Hepatocyte (in vitro differentiated cells): Measurements from ENCODE around the gene CCDC68. TPM values are rescaled to one million over a fixed set of nuclear protein-coding genes. Genes with fewer than 3 reads are reported as not detected.
"Not testable (repeated sequence)": the region's sequence is repeated elsewhere in the genome, so short reads cannot be mapped to it uniquely, and the experiment has no call there.

Experiments
- DNase-seq: peaks from one replicate; pipeline ENCODE4 v3.0.0-alpha.2; 2016; ENCODE audit warnings: low spot score
- H2AFZ ChIP-seq: fragments of 200-600 bp; sonication (generic); 2 replicates; pipeline ENCODE4 v1.6.0; 2016; ENCODE audit warnings: antibody characterized with exemption, mild to moderate bottlenecking
- H3K27ac ChIP-seq: fragments of 200-600 bp; sonication (generic); 2 replicates; pipeline ENCODE4 v1.5.1; 2016; ENCODE audit warnings: mild to moderate bottlenecking
- H3K27me3 ChIP-seq: fragments of 200-600 bp; sonication (generic); 2 replicates; pipeline ENCODE4 v1.6.1; 2016
- H3K36me3 ChIP-seq: fragments of 200-600 bp; sonication (generic); replicated peaks from 2 replicates; pipeline ENCODE4 v1.5.1; 2016; ENCODE audit warnings: low read depth; ENCODE audit not compliant: insufficient read depth
- H3K4me1 ChIP-seq: fragments of 200-600 bp; sonication (generic); 2 replicates; pipeline ENCODE4 v1.5.1; 2016; ENCODE audit warnings: mild to moderate bottlenecking, moderate library complexity; ENCODE audit not compliant: insufficient read depth
- H3K4me2 ChIP-seq: fragments of 200-600 bp; sonication (generic); 2 replicates; pipeline ENCODE4 v1.6.0; 2016
- H3K4me3 ChIP-seq: fragments of 200-600 bp; sonication (generic); 2 replicates; pipeline ENCODE4 v1.5.1; 2016; ENCODE audit warnings: mild to moderate bottlenecking
- H3K79me2 ChIP-seq: fragments of 200-600 bp; sonication (generic); 2 replicates; pipeline ENCODE4 v1.6.0; 2017; ENCODE audit warnings: mild to moderate bottlenecking
- H3K9me2 ChIP-seq: fragments of 200-600 bp; sonication (generic); replicated peaks from 2 replicates; pipeline ENCODE4 v1.6.0; 2017; ENCODE audit warnings: mild to moderate bottlenecking; ENCODE audit not compliant: insufficient read depth
- H3K9me3 ChIP-seq: fragments of 200-600 bp; sonication (generic); 2 replicates; pipeline ENCODE4 v1.5.1; 2016; ENCODE audit warnings: low read depth, mild to moderate bottlenecking
- H4K20me1 ChIP-seq: fragments of 200-600 bp; sonication (generic); 2 replicates; pipeline ENCODE4 v1.6.0; 2016; ENCODE audit warnings: mild to moderate bottlenecking; ENCODE audit not compliant: insufficient read depth, poor library complexity, severe bottlenecking
- EZH2 ChIP-seq: fragments of 200-600 bp; sonication (generic); IDR thresholded peaks from 2 replicates; pipeline ENCODE4 v1.6.1; 2016; ENCODE audit warnings: antibody characterized with exemption, mild to moderate bottlenecking, borderline replicate concordance
- EZH2phosphoT487 ChIP-seq: fragments of 200-600 bp; sonication (generic); IDR thresholded peaks from one replicate; pipeline ENCODE4 v1.6.1; 2018; ENCODE audit warnings: antibody characterized with exemption, mild to moderate bottlenecking, low read depth, moderate library complexity; ENCODE audit not compliant: unreplicated experiment, severe bottlenecking
- WGBS: methylation state at CpG from one replicate; pipeline ENCODE4 v1.1.6; 2016; ENCODE audit warnings: low lambda C conversion rate; ENCODE audit errors: missing lambda C conversion rate; 5-methylcytosine and 5-hydroxymethylcytosine counted together
- polyA plus RNA-seq: library from polyadenylated mRNA; unstranded; fragments of >200 nt; fragmentation: Nextera tagmentation; extraction: Ambion mirVana; gene quantifications from 2 replicates; pipeline ENCODE4 v1.2.1, GENCODE V29; 2016
- total RNA-seq: library from RNA; depleted of rRNA; stranded (reverse); fragments of >200 nt; gene quantifications from 2 replicates; pipeline ENCODE4 v1.2.3, GENCODE V29; 2014
- TF ChIP-seq, protein P1 (sequence below): fragments of 200-600 bp; sonication (generic); IDR thresholded peaks from 2 replicates; pipeline ENCODE4 v1.5.1; 2016; ENCODE audit warnings: antibody characterized with exemption, mild to moderate bottlenecking; ENCODE audit not compliant: poor library complexity

CCDC68 gene
- total and polyA plus RNA-seq, 2 experiments from 2014 or later, result 6.7 to 13.0 TPM

DNA sequence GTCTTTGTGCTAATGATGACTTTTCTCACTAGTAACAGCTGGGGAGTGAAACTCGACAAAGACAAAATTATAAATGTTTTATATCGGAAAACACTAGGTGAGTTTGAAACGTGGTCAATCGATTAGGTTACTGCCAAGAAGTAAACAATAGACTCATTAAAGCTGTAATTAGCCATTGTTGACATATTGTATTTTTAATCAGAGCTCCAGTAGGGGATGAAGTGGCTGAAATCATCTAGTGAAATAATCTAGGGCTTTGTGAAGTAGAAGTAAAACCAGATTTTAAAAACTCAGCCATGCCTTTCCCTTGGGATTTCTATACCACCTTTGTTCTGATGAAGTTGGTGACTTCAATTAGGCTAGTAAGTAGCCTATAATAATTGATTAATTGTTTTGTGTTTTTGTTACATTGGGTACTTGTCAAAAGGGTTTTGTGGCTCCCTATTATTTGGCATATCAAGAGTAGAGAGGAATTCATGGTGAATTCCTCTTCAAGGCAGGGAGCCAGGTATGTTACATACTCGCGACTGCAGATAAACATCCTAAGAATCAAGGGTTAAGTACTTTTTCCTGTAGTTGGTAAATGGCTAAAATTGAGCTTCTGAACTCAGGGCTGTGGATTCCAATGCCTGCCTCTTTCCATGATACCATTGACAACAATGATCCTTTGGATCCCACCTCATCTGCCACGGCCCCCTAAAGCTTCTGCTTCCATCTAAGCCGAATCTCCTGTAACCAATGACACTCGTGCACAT is 99.4 kb downstream of the CCDC68 start:
- no peak overlapping the region for H3K27ac ChIP-seq
- no peak overlapping the region for H3K4me3 ChIP-seq
- H4K20me1 ChIP-seq, result no peaks in the 10 kb centered on the region
- no peaks in the 10 kb centered on the region for H3K9me3 ChIP-seq
- H3K9me2 ChIP-seq, result no peaks in the 10 kb centered on the region
- H3K4me1 ChIP-seq, result no peaks in the 10 kb centered on the region
- H3K27me3 ChIP-seq, result no peaks in the 10 kb centered on the region
- no peak overlapping the region for H2AFZ ChIP-seq
- 81% methylated on average over 9 of the region's 9 CpGs for WGBS
- no peak for DNase-seq
- TF ChIP-seq EZH2, result no peak
- no peak for TF ChIP-seq EZH2phosphoT487
- TF ChIP-seq, protein P1, sequence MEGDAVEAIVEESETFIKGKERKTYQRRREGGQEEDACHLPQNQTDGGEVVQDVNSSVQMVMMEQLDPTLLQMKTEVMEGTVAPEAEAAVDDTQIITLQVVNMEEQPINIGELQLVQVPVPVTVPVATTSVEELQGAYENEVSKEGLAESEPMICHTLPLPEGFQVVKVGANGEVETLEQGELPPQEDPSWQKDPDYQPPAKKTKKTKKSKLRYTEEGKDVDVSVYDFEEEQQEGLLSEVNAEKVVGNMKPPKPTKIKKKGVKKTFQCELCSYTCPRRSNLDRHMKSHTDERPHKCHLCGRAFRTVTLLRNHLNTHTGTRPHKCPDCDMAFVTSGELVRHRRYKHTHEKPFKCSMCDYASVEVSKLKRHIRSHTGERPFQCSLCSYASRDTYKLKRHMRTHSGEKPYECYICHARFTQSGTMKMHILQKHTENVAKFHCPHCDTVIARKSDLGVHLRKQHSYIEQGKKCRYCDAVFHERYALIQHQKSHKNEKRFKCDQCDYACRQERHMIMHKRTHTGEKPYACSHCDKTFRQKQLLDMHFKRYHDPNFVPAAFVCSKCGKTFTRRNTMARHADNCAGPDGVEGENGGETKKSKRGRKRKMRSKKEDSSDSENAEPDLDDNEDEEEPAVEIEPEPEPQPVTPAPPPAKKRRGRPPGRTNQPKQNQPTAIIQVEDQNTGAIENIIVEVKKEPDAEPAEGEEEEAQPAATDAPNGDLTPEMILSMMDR, result no peak
- no peaks in the 10 kb centered on the region for H3K36me3 ChIP-seq
- H3K79me2 ChIP-seq, result no peaks in the 10 kb centered on the region
- H3K4me2 ChIP-seq, result no peak overlapping the region

DNA sequence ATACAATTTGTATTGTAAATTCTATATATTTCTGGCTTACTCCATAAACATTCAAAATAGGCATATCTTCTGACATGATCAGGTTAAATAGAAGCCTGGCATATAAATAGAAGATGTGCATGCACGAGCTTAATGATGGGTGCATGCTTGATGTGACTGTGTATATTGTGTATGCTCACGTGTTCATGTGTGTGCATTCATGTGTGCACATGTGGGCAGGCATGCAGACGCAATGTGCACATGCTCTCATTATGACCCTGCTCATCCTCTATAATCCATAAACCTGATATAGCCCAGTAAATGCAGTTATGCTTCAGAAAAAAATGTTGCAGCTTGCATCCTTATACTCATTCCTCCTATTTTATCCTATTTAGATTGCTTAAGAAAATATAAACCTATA is 101.8 kb downstream of the CCDC68 start:
- no peak overlapping the region for H3K27ac ChIP-seq
- no peaks in the 10 kb centered on the region for H3K9me2 ChIP-seq
- no peak for TF ChIP-seq EZH2
- TF ChIP-seq, protein P1, result no peak
- no peak for TF ChIP-seq EZH2phosphoT487
- H3K79me2 ChIP-seq, result no peaks in the 10 kb centered on the region
- H2AFZ ChIP-seq, result no peak overlapping the region
- no peaks in the 10 kb centered on the region for H3K4me1 ChIP-seq
- no peaks in the 10 kb centered on the region for H3K36me3 ChIP-seq
- no peaks in the 10 kb centered on the region for H3K9me3 ChIP-seq
- no peak overlapping the region for H3K4me3 ChIP-seq
- H3K4me2 ChIP-seq, result no peak overlapping the region
- no peaks in the 10 kb centered on the region for H4K20me1 ChIP-seq
- DNase-seq, result no peak
- 91% methylated on average over 3 of the region's 3 CpGs for WGBS
- no peaks in the 10 kb centered on the region for H3K27me3 ChIP-seq

DNA sequence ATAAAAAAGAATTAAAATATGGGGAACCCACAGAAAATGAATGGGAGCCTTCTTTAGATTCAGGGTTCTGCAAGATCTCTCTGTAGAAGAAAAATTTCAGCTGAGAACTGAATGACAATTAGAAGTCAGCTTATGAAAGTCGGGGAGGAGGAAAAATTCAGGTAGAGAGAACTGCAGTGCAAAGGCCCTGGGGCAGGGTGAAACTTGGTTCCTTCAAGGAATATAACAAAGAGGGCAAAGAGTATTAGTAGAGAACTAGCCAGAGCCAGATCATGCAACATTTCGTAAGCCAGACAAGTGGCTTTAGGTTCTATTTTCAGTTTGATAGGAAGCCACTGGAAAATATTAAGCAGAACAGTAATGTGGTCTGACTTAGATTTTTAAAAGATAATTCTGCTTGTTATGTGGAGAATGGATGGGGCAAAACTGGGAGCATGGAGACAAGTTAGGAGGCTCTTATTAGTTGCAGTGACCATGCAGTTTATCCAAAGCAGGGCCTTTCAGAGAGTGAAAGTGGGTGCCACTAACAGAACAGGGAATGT is 103.1 kb downstream of the CCDC68 start:
- Histone ChIP-seq H3K4me2 (peak overlapping the region; percentile 37), H3K4me3 (no peak overlapping the region), H2AFZ (no peak overlapping the region), H3K9me2 (no peaks in the 10 kb centered on the region), H3K36me3 (no peaks in the 10 kb centered on the region), H3K4me1 (no peaks in the 10 kb centered on the region), H3K27ac (no peak overlapping the region), H3K9me3 (no peaks in the 10 kb centered on the region), H4K20me1 (no peaks in the 10 kb centered on the region), H3K27me3 (no peaks in the 10 kb centered on the region), H3K79me2 (no peaks in the 10 kb centered on the region)
- 82% methylated on average over 2 of the region's 2 CpGs for WGBS
- no peak for DNase-seq
- TF ChIP-seq EZH2 (no peak), EZH2phosphoT487 (no peak)
- TF ChIP-seq, protein P1, result no peak

DNA sequence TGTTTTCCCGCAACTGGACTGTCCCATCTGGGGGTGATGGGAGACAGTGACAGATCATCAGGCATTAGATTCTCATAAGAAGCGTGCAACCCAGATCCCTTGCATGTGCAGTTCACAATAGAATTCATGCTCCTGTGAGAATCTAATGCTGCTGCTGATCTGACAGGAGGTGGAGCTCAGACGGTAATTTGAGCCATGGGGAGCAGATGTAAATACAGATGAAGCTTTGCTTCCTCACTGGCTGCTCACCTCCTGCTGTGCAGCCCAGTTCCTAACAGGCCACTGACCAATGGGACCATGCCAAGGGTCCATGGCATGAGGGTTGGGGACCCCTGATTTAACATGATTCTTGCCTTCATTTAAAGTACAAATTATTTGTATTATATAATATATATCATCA is 104.2 kb downstream of the CCDC68 start:
- not testable (repeated sequence) for DNase-seq, H4K20me1 ChIP-seq, H3K27ac ChIP-seq, H3K79me2 ChIP-seq, H2AFZ ChIP-seq, H3K9me2 ChIP-seq, H3K9me3 ChIP-seq, H3K27me3 ChIP-seq, H3K36me3 ChIP-seq, H3K4me1 ChIP-seq, H3K4me3 ChIP-seq, H3K4me2 ChIP-seq
- WGBS, result 95% methylated on average over 3 of the region's 3 CpGs
